GM21423 (cell line): ENCODE measurements around the gene ARHGAP15.

ENCODE experiments used
- ATAC-seq: cut with Tn5 transposase; IDR thresholded peaks from one replicate; pipeline ENCODE4 v1.9.1; 2021; ENCODE audit warnings: mild to moderate bottlenecking, moderate library complexity; ENCODE audit not compliant: unreplicated experiment

ARHGAP15 gene

GRCh38 chr2:143732076-143732475 lies 602.9 kb downstream of the ARHGAP15 start:
- ATAC-seq: no peak

- ATAC-seq: no peak
These were observed 603.7 kb downstream of the ARHGAP15 start for GRCh38 chr2:143732871-143733270.

DNA sequence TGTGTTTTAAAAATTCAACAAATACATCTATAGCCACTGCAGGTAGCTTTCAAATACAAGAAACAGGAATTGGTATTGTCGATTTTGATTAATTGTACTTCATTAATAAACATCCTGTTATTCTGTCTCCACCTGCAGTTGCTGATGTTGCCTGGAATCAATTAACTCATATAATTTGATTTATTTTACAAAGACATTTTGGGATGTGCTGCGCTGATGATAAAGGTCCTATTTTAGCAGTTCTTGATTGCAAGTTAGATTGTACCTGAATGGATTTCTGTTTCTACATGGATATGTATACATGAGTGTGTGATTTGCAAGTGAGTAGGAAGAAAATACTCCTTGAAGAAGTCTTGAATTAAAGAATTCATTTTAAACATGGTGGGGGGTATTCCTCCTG lies 605.3 kb downstream of the ARHGAP15 start:
- no peak for ATAC-seq

GRCh38 chr2:143736904-143737303 lies 607.7 kb downstream of the ARHGAP15 start:
- no peak for ATAC-seq

GRCh38 chr2:143740431-143740830 lies 611.2 kb downstream of the ARHGAP15 start:
- ATAC-seq: no peak

DNA sequence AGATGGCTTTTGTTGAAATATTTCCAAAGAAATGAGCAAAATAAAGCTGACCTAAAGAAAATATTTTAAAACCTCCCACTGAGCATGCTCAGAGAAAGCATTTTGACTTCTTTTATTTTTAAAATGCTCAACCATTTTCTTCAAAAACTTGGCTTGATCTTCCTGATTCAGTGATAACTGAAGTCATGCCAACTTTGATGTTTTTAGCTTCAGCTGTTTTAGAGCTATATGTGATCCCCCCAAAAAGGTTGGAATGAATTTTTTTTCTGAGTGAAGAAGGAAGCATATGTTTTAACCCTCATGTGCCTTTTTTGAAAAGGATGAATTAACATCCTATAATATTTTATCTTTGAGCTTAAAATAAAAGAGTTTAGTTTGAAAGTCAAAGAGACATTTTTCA lies 612.0 kb downstream of the ARHGAP15 start:
- no peak for ATAC-seq

DNA sequence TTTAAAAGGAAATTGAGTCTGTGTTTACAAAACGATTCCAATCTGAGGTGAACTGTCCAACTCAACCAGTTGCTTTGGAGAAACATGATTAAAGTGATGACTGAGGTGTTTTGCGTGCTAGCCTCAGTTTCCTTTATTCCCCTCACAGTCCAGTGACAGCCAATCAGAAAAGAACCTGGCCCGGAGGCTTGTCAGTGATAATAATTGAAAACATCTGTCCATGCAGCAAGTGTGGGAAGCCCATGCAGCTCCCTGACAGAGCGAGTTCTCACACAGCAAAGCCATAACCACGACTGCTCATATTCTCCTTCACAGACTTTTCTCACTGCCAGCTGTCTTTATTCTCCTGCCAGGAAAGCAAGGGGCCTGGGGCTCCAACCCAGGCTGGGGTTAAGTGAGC lies 613.4 kb downstream of the ARHGAP15 start:
- ATAC-seq: no peak

DNA sequence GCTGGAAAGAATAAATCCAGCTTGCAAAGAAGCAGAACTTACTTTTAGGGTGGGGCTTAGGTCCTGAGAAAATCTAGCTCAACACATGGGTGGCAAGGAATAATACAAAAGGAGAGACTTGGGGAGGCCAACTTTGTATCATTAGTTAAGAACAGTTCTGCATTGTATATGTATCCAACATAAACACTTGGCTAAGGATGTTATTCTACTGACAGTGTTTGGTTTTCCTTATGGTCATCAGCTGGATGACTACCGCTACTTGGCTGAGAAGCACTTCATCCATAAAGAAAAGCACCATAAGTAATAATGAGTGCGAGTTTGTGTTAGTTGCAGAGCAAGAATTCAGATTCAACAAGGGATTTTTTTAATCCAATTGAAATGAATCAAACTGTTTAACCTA lies 614.9 kb downstream of the ARHGAP15 start:
- no peak for ATAC-seq

GRCh38 chr2:143745060-143745459 lies 615.8 kb downstream of the ARHGAP15 start:
- ATAC-seq: no peak

DNA sequence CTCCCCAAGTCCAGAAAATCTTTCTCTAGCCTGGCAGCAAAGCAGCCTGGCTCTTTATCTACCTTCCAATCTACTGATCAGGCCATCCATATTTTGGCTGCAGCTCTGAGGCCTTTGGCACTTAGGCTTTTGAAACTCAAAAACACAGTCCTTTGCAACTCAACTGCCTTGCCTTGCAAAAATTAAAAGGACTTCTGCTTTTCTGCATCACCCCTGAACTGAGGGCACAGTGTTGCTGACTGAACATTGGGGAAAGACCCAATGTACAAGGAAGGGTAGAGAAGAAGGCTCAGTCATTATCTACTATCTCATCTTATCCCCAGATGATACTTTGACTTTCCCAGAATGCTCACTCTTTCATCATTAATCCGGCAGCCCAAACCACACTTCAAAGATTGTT lies 625.5 kb downstream of the ARHGAP15 start:
- ATAC-seq: no peak

DNA sequence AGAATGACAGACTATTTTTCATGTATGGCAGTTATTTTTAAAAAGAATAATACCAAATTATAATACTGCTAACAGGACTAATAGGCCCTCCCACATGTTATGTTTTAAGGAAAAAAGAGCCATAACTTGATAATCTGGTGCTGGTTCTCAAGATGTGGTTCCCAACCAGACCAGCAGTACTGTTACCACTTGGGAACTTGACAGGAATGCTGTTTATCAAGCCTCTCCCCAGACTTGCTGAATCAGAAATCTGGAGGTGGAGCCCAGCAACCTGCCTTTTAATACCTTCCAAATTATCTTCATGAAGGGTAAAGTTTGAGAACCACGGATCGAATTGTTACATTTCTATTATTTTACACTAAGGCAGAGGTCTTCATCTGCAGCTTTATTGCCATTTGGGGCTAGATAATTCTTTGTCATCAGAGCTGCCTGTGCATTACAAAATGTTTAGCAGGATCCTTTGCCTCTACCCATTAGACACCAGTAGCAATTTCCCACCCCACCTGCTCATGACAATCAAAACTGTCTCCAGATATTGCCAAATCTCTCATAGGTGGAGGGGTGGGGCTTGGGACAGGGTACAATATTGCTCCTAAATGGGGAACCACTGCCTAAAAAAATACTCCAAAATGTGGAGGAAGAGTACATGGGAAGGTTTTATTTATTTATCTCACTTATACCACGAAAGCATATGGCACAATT lies 629.6 kb downstream of the ARHGAP15 start:
- no peak for ATAC-seq

- ATAC-seq: no peak
These were observed 630.2 kb downstream of the ARHGAP15 start for GRCh38 chr2:143759455-143759854.

- no peak for ATAC-seq
These were observed 633.1 kb downstream of the ARHGAP15 start for GRCh38 chr2:143762176-143762928.

DNA sequence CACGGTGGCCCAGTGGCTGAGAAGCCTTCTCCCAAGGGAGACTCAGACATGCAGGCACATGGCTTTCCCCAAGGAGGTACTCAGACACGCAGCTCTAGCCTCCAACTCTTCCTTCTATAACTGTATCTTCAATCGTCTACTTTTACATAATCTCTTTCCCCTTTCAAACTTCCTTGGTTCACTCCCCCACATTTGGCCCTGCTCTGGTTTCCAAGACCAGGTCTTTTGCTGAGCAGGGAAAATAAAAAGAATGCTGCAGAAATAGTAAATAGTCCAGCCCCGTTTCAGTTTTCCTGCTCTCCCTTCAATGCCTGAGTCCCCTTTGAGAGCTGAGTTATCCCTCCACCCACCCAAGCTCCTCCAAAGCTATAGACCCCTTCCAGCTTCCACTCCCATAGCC lies 635.0 kb downstream of the ARHGAP15 start:
- no peak for ATAC-seq

DNA sequence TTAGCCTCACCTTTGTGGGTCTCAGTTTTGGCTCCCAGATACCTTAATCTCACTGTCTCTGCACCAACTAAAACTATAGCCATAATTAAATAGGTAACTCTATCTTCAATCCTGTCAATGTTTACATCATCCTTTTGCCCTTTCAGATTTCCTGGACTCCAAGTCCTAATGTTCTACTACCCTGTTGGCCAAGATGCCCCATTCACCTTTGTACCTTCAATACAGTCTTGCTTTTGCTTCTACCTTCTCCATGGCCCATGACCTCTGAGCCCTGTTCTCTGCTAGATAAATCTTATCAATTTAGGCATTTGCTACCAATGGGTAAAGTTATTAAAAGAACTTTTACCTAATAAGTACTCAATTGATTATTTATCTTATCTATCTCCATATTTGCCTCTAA lies 635.5 kb downstream of the ARHGAP15 start:
- ATAC-seq: no peak

DNA sequence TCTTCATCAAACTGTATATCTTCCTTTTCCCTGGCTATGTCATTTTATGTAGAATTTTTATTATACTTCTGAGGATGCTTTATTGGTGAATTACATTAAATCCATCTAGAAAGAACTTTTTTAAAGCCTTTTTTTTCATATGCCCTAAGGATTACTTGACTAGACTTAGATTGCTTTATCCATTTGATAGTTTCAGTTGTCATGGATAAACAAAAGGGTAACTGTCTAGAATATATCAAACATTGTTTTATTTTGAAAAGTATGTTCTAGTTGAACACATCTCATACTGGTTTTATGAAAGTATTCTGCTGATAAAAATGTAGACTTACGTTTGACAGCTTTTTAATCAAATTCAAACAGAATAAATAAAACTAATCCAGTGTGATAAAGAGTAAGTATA lies 639.8 kb downstream of the ARHGAP15 start:
- no peak for ATAC-seq

- no peak for ATAC-seq
These were observed 642.7 kb downstream of the ARHGAP15 start for GRCh38 chr2:143771939-143772338.

DNA sequence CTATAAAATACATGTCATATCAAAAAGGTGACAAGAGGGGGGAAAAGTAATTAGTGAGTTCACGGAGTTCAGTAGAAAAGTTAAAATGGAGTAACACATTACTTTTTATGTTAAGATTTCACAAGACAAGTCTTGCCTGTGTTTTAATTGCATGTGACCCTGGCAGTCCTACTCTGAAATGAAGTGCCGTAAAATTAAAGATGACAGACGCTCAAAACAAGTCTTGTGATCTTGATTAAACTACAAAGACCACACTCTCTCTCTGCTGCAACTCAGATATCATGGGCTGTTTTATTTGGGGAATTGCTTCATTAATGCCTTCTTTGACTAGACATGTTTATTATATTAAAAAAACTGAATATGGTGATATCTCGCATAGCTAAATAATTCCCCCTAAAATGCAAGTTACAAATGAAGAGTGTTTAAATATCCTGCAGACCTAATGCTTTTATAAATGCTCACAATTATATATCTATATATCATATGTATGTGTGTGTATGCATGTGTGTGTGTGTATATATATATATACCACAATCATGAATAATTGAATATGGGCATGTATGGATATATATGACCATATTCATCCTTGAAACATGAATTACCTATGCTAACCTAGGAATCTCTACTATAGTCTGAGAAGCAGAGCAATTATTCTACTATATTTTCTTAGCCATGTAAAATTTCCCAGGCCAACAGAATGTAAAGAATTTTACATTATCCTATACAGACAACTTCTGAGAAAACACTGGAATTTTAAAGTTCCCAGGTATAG lies 647.5 kb downstream of the ARHGAP15 start:
- ATAC-seq: no peak

- no peak for ATAC-seq
These were observed 649.8 kb downstream of the ARHGAP15 start for GRCh38 chr2:143779021-143779420.

DNA sequence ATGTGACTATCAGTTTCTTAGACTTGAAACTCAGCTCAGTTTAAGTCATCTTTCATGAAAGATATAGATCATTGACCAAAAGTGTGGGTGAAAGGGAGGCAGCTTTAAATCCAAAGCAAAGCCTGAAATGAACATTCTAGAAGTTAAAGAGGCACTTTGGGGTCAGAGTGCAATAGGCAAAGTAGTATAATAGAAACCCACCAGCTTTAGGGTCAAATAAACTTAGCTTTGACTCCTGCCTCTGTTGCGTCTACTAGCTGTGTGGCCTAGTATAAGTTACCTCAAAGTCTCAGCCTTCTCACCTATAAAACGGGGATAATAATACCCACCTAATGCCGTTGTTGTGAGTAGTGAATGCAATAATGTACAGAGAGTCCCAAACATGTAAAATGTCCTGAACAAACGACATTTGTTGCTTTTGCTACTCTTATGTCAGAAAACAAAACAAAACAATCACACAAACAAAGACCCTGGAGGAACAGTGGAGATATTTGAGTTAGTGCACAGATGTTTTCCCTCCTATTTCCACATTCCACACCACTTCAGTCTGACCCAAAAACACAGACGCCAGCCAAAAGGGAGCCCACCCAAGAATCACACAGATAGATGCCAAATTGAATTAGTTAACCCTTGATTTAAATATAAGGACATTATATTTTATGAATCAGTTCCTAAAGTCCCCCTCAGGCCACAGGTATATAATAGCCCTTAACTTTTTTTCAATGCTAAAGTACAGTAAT lies 657.0 kb downstream of the ARHGAP15 start:
- ATAC-seq: no peak

DNA sequence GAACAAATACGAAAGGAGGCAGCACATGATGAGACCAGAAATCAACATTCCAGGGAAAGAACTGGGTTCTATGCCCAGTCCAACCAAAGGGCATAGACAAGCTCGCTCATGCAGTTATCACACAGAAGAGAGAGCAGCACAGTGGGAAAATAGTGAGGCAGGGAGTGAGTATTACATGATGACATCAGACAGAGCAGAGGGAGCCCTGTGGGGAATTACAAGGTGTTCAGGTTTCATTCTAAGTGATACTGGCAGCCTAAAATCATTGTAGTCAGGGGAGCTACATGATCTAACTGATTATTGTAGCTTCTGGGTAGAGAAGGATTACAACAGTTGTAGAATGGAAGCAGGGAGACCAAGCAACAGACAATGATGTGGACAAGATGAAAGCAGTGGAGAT lies 658.5 kb downstream of the ARHGAP15 start:
- no peak for ATAC-seq
